ENCODE results near the gene ALKAL2.
A peak's percentile ranks its signal among the peaks of the same experiment; 100 is the strongest.

The ALKAL2 gene

DNA sequence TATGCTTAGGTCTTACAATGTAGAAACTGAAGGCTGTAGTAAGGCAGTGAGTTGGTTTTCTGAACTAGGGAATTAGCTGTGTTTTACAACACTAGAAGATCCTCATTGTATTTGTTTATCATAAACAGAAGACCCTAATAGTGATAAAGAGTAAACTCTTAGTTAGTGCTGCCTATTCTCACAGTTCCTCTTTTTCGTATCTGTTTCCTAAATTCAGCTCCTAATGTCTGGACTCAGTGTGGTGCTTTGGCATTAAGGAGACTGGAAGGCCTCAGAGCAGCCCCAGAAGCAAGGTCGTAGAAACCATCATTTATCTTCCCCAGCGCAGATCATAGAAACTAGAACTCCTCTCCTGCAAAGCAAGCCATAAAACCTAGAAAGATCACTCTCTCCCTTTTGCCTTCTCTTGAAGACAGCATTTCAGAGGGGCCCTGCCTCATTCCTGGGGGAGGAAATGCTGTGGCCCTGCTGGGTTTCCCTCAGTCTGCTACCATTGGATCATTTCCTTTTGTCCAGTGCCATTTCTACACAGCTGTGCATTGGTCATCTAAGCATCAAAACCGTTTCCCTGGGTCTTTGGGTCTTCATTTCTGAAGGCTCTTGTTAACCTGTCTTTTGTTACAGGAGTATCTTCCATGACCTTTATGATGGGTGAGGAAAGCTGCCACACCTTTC is 18.4 kb downstream of the ALKAL2 start:
- no peak for DNase-seq

GRCh38 chr2:268323-268722 is 19.6 kb downstream of the ALKAL2 start:
- no peak for DNase-seq

- peak; percentile 78 to 89 for DNase-seq
Measured at GRCh38 chr2:264493-265468, 23.1 kb downstream of the ALKAL2 start, which contains the start of gene ACP1. Gene ACP1 (plus strand): TSS chr2:264947. CDS start chr2:264965, 18 bp downstream.

DNA sequence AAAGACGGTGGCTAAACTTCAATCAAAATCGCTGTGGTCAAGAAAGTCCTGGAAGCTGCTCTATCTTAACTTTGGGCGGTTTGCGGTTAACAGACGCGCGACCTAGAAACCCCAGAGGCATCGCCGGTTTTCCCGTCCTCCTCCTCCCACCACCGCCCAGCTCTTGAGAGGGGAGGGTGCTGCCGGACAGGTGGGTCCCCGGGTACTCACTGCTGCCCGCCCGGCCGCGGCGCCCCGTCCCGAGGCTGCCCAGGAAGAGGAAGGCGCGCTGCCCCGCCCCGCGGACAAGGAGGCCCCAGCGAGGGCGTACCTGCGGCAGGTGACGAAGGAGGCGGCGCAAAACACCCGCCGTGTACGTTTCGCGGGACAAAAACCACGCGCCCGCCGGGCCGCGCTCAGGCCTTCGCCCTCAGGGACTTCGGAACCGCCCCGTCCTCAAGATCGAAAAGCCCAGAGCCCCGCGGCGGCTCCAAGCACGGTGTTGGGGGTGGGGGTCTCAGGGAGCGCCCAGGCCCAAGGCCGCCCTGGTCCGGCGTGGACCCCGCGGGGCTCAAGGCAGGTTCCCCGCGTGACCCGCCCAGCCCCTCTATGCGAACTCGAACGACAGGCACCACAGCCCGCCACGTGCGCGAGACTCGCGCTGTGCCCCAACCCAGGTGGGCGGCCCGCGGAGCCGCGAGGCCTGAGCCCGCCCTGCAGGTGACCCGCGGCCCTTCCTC is 24.0 kb downstream of the ALKAL2 start, which contains the start of gene SH3YL1:
Gene SH3YL1 (minus strand): TSS at position 259 of the 719 bp plus-strand sequence. CDS start 48 bp downstream, at position 211.
- no peak for DNase-seq

GRCh38 chr2:263022-263738 is 24.7 kb downstream of the ALKAL2 start:
- no peak for DNase-seq

GRCh38 chr2:262117-262516 is 25.8 kb downstream of the ALKAL2 start:
- no peak for DNase-seq

DNA sequence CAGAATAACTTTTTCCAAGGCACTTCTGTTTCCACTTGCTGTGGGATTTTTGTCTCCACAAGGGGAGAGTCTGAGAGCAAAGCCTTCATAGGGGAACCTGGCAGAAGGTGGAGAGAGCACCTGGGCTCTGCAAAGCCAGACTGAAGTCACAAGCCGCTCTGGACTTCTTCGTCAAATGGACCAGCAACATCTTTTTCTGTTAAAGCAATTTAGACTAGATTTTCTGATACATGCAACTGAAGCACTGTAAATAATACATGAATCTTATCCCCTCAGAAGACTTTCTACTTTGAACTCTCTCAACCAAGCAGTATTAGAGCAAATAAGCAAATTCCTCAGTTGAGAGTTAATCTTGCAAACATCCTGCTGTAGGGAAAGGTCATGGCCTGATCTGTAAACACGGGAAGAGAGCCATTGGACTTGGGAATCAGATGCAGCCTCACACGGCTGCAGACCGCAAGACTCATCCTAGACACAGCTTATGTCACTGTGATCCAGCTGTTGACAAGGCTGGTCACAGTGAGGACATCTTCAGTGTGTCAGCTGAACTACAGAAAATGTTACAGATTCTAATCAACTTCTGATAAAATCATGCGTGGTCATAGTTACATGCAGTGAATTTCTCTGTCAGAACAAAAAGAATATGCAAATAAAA is 27.3 kb downstream of the ALKAL2 start:
- no peak for DNase-seq

DNA sequence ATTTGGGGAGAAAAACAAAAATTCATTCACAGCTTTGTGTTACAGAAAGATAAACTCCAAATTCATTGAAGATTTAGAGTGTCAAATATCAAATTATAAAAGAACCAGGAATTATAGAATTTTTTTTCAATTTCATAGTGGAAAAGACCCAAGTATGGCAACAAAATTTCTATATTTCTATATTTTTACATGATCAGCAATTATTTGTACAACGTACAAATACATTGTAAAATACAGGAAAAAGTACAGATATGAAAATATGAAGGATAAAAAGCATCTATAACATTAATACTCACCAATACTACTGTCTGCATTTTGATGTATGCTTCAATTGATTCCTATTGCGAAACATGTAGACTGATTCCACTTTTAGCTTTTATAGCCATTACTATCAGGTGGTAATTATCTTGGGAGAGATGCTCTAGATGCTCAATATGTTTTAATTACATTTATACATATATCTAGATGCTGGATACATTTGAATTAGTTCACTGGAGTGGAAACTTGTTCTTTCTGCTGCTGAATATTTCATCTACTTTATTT is 28.0 kb downstream of the ALKAL2 start:
- DNase-seq = no peak

- no peak for DNase-seq
Measured at GRCh38 chr2:258933-259332, 29.0 kb downstream of the ALKAL2 start.

GRCh38 chr2:257842-258241 is 30.0 kb downstream of the ALKAL2 start:
- DNase-seq = no peak

GRCh38 chr2:257429-257828 is 30.5 kb downstream of the ALKAL2 start:
- no peak for DNase-seq

GRCh38 chr2:256094-256493 is 31.8 kb downstream of the ALKAL2 start:
- DNase-seq = no peak

GRCh38 chr2:255195-255594 is 32.7 kb downstream of the ALKAL2 start:
- DNase-seq = no peak

- no peak for DNase-seq
Measured at GRCh38 chr2:254241-254640, 33.6 kb downstream of the ALKAL2 start.

- DNase-seq = no peak
Measured at GRCh38 chr2:253202-253638, 34.7 kb downstream of the ALKAL2 start.

- no peak for DNase-seq
Measured at GRCh38 chr2:252001-252602, 35.8 kb downstream of the ALKAL2 start.

DNA sequence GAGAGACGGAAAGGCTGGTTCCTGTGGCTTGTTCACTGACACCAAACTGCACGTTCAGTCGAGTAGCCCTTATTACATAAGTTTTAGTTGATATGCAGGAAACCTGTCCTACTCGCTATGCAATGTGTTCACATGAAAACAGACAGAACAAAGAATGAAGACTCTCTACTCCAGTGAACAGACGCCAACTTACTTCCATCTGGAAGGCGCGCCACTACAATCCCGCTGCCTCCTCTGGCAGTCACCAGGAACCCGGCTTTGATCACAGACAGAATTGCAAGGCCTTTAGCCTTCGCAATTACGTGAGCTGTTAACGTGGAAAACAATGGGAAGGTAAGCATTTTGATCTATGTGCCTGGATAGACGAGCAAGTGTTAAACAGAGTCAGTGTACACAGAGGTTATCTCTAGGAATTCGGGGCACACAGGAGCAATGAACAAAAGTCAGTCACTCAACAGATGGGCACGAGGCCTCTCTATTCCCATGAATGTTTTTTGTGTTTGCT is 38.3 kb downstream of the ALKAL2 start:
- no peak for DNase-seq

- DNase-seq = no peak
Measured at GRCh38 chr2:248724-249123, 39.2 kb downstream of the ALKAL2 start.

GRCh38 chr2:246489-247144 is 41.3 kb downstream of the ALKAL2 start:
- peak in 1 of 2 donors; percentile 35 for DNase-seq

DNA sequence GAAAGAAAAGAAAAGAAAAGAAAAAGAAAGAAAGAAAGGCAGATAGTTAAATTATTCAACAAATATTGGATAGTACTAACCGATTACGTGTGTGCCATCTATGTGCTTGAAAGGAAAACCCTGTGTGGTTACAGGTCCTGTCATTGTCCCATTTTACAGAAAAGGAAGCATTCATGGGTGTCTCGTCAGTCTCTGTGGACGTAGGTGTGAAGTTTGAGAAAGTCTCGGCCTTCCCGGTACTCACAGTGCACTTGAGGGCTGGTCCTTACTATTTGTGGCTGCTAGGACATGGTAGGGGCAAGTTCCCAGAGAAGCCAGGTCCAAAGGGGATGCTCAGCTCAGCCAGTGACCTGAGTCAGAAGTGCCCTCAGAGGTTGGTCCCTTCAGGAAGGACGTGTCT is 43.3 kb downstream of the ALKAL2 start:
- DNase-seq = no peak
